Fibroblast of lung (primary cell): Measurements from ENCODE around the gene PKP1. TPM values are rescaled to one million over a fixed set of nuclear protein-coding genes. Genes with fewer than 3 reads are reported as not detected.

Experiments
- DNase-seq, 2 donors: peaks; one replicate each; pipeline versions ENCODE4 v3.0.0 to v3.0.0-alpha.2; 2010; ENCODE audit warnings: low read depth in 2 of 2
- H2AFZ ChIP-seq: 2 replicates; pipeline ENCODE4 v1.5.1; 2012; ENCODE audit warnings: low read length, control low read depth, inconsistent platforms
- H3K27ac ChIP-seq: 2 replicates; pipeline ENCODE4 v1.5.1; 2011; ENCODE audit warnings: low read length, control low read depth; ENCODE audit not compliant: insufficient read depth
- H3K27me3 ChIP-seq: 2 replicates; pipeline ENCODE4 v1.5.1; 2011; ENCODE audit warnings: mild to moderate bottlenecking, low read length; ENCODE audit not compliant: control insufficient read depth, insufficient read depth
- H3K36me3 ChIP-seq: 2 replicates; pipeline ENCODE4 v1.5.1; 2011; ENCODE audit warnings: low read length; ENCODE audit not compliant: control insufficient read depth, insufficient read depth
- H3K4me1 ChIP-seq: 2 replicates; pipeline ENCODE4 v1.5.1; 2011; ENCODE audit warnings: low read length; ENCODE audit not compliant: control insufficient read depth, insufficient read depth; ENCODE audit errors: extremely low read depth
- H3K4me2 ChIP-seq: 2 replicates; pipeline ENCODE4 v1.5.1; 2011; ENCODE audit warnings: low read length, control low read depth; ENCODE audit not compliant: insufficient read depth; ENCODE audit errors: extremely low read depth
- H3K4me3 ChIP-seq, 4 experiments: fragments of 200-600 bp in 1 of 4; sonication (generic) in 1 of 4; replicated peaks in 1 of 4; 2 replicates each; pipeline ENCODE4 v1.5.1; 2011 to 2016; ENCODE audit warnings: low read length in 4 of 4, low read depth in 3 of 4, mild to moderate bottlenecking in 3 of 4, control low read depth in 2 of 4, inconsistent platforms in 1 of 4, mixed read lengths in 1 of 4; ENCODE audit not compliant: insufficient read depth in 1 of 4; ENCODE audit errors: control extremely low read depth in 1 of 4
- H3K79me2 ChIP-seq: 2 replicates; pipeline ENCODE4 v1.5.1; 2012; ENCODE audit warnings: mild to moderate bottlenecking, low read length, inconsistent platforms; ENCODE audit not compliant: control insufficient read depth, insufficient read depth
- H3K9ac ChIP-seq: 2 replicates; pipeline ENCODE4 v1.5.1; 2011; ENCODE audit warnings: mild to moderate bottlenecking, low read length, control low read depth; ENCODE audit not compliant: insufficient read depth
- H3K9me3 ChIP-seq: 2 replicates; pipeline ENCODE4 v1.5.1; 2012; ENCODE audit warnings: low read depth, low read length; ENCODE audit not compliant: control insufficient read depth, insufficient read depth
- H4K20me1 ChIP-seq: 2 replicates; pipeline ENCODE4 v1.5.1; 2011; ENCODE audit warnings: low read length; ENCODE audit not compliant: control insufficient read depth, insufficient read depth; ENCODE audit errors: extremely low read depth
- EZH2 ChIP-seq: IDR thresholded peaks from 2 replicates; pipeline ENCODE4 v1.5.1; 2012; ENCODE audit warnings: low read length, control low read depth, mild to moderate bottlenecking; ENCODE audit errors: missing control alignments
- polyA plus RNA-seq, 2 donors: library from polyadenylated mRNA; depleted of rRNA in 1 of 2; stranded (reverse) in 1 of 2; unstranded in 1 of 2; fragments of >200 nt; gene quantifications; 2 replicates each; pipeline ENCODE4 v1.2.1, GENCODE V29; 2011 to 2012; ENCODE audit warnings: missing spikeins in 1 of 2
- total RNA-seq: library from RNA; depleted of rRNA; stranded (reverse); fragments of >200 nt; gene quantifications from 2 replicates; pipeline ENCODE4 v1.2.1, GENCODE V29; 2014
- TF ChIP-seq, protein P1 (sequence below), 2 donors: IDR thresholded peaks in 1 of 2; conservative IDR thresholded peaks in 1 of 2; 1 replicate in 1 of 2; 2 replicates in 1 of 2; pipeline ENCODE4 v1.5.1; 2011 to 2012; ENCODE audit warnings: low read length in 2 of 2, control low read depth in 1 of 2, inconsistent platforms in 1 of 2, low read depth in 1 of 2, mild to moderate bottlenecking in 1 of 2

Gene PKP1
- total and polyA plus RNA-seq, 2 donors (not counting 1 experiment from before 2014, with no cell fraction given): under 0.01 to 0.08 TPM

GRCh38 chr1:201285846-201286245 lies 2.5 kb downstream of the PKP1 start:
- TF ChIP-seq, protein P1, sequence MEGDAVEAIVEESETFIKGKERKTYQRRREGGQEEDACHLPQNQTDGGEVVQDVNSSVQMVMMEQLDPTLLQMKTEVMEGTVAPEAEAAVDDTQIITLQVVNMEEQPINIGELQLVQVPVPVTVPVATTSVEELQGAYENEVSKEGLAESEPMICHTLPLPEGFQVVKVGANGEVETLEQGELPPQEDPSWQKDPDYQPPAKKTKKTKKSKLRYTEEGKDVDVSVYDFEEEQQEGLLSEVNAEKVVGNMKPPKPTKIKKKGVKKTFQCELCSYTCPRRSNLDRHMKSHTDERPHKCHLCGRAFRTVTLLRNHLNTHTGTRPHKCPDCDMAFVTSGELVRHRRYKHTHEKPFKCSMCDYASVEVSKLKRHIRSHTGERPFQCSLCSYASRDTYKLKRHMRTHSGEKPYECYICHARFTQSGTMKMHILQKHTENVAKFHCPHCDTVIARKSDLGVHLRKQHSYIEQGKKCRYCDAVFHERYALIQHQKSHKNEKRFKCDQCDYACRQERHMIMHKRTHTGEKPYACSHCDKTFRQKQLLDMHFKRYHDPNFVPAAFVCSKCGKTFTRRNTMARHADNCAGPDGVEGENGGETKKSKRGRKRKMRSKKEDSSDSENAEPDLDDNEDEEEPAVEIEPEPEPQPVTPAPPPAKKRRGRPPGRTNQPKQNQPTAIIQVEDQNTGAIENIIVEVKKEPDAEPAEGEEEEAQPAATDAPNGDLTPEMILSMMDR (conservative IDR thresholded peaks at IDR 0.05 in 1 of 2, IDR thresholded peaks at IDR 0.05 in 1 of 2; ENCODE audit: low read depth in 1 of 2, low read length in 2 of 2): no peak
- TF ChIP-seq EZH2: no peak
- H3K4me2 ChIP-seq: no peak overlapping the region
- H4K20me1 ChIP-seq: no peaks in the 10 kb centered on the region
- DNase-seq: no peak
- no peaks in the 10 kb centered on the region for H3K36me3 ChIP-seq
- no peaks in the 10 kb centered on the region for H3K4me1 ChIP-seq
- H3K4me3 ChIP-seq: no peak overlapping the region
- no peak overlapping the region for H3K9ac ChIP-seq
- no peaks in the 10 kb centered on the region for H3K79me2 ChIP-seq
- no peak overlapping the region for H2AFZ ChIP-seq
- no peaks in the 10 kb centered on the region for H3K9me3 ChIP-seq
- peaks cover 26% of the 10 kb centered on the region for H3K27me3 ChIP-seq
- no peak overlapping the region for H3K27ac ChIP-seq

GRCh38 chr1:201286445-201286844 lies 3.1 kb downstream of the PKP1 start:
- no peak overlapping the region for H3K4me2 ChIP-seq
- no peak overlapping the region for H3K9ac ChIP-seq

DNA sequence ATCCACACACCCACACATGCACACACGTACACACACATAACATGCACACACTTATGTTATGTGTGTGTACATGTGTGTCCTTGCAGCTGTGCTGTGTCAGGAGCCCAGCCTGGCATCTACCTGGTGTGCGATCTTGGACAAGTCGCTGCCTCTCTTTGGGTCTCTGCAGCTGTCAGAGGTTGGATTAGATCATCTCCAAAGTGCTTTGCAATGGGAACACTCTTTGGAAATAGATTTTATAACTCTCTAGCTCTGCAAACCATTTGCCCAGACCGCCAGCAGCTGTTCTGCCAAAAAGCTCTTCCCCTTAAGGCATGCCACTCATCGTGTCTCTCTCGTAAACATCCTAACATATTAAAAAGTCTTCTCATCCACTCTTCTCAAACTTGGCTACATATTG lies 4.7 kb downstream of the PKP1 start:
- Histone ChIP-seq H3K4me2 (no peak overlapping the region), H4K20me1 (no peaks in the 10 kb centered on the region), H3K36me3 (no peaks in the 10 kb centered on the region), H3K9me3 (no peaks in the 10 kb centered on the region), H3K27ac (no peak overlapping the region), H3K4me3 (no peak overlapping the region), H2AFZ (no peak overlapping the region), H3K79me2 (no peaks in the 10 kb centered on the region), H3K27me3 (peaks cover 37% of the 10 kb centered on the region), H3K9ac (no peak overlapping the region), H3K4me1 (no peaks in the 10 kb centered on the region)
- TF ChIP-seq, protein P1 (conservative IDR thresholded peaks at IDR 0.05 in 1 of 2, IDR thresholded peaks at IDR 0.05 in 1 of 2; ENCODE audit: low read depth in 1 of 2, low read length in 2 of 2): no peak
- TF ChIP-seq EZH2: no peak
- DNase-seq: no peak

More at GRCh38 chr1:201286445-201286844, 3.1 kb downstream of the PKP1 start:
- H3K9me3 ChIP-seq: no peaks in the 10 kb centered on the region
- TF ChIP-seq, protein P1 (conservative IDR thresholded peaks at IDR 0.05 in 1 of 2, IDR thresholded peaks at IDR 0.05 in 1 of 2; ENCODE audit: low read depth in 1 of 2, low read length in 2 of 2): no peak
- no peak for TF ChIP-seq EZH2
- no peak overlapping the region for H3K27ac ChIP-seq
- H3K4me1 ChIP-seq: no peaks in the 10 kb centered on the region
- no peak for DNase-seq
- no peak overlapping the region for H3K4me3 ChIP-seq
- no peak overlapping the region for H2AFZ ChIP-seq
- no peaks in the 10 kb centered on the region for H3K36me3 ChIP-seq
- no peaks in the 10 kb centered on the region for H3K79me2 ChIP-seq
- peaks cover 29% of the 10 kb centered on the region for H3K27me3 ChIP-seq
- no peaks in the 10 kb centered on the region for H4K20me1 ChIP-seq
